Retinal pigment epithelial cell (primary cell): Measurements from ENCODE around the gene HERC2.

ENCODE experiments used
- DNase-seq: peaks from one replicate; pipeline ENCODE4 v3.0.0-alpha.2; 2010; ENCODE audit warnings: low read depth
- H3K4me3 ChIP-seq: 2 replicates; pipeline ENCODE4 v1.5.1; 2011; ENCODE audit warnings: mild to moderate bottlenecking, low read length, control low read depth, moderate library complexity
- CTCF ChIP-seq: conservative IDR thresholded peaks from 2 replicates; pipeline ENCODE4 v1.5.1; 2011; ENCODE audit warnings: low read depth, low read length, control low read depth, inconsistent platforms

The HERC2 gene

GRCh38 chr15:28273468-28273867 lies 48.5 kb downstream of the HERC2 start:
- TF ChIP-seq CTCF = peak; percentile 43
- no peak overlapping the region for H3K4me3 ChIP-seq
- no peak for DNase-seq

GRCh38 chr15:28272587-28272986 lies 49.4 kb downstream of the HERC2 start:
- no peak for DNase-seq
- TF ChIP-seq CTCF = no peak
- H3K4me3 ChIP-seq = no peak overlapping the region

GRCh38 chr15:28271697-28272260 lies 50.2 kb downstream of the HERC2 start:
- TF ChIP-seq CTCF = no peak
- no peak for DNase-seq
- H3K4me3 ChIP-seq = no peak overlapping the region

GRCh38 chr15:28269097-28269496 lies 52.9 kb downstream of the HERC2 start:
- DNase-seq = no peak
- no peak for TF ChIP-seq CTCF
- no peak overlapping the region for H3K4me3 ChIP-seq

- no peak for DNase-seq
- no peak overlapping the region for H3K4me3 ChIP-seq
- no peak for TF ChIP-seq CTCF
These were observed 54.3 kb downstream of the HERC2 start for GRCh38 chr15:28267727-28268126.

GRCh38 chr15:28265334-28266019 lies 56.5 kb downstream of the HERC2 start:
- DNase-seq = no peak
- H3K4me3 ChIP-seq = no peak overlapping the region
- no peak for TF ChIP-seq CTCF

GRCh38 chr15:28264166-28264565 lies 57.8 kb downstream of the HERC2 start:
- no peak for DNase-seq
- H3K4me3 ChIP-seq = no peak overlapping the region
- TF ChIP-seq CTCF = no peak
